Astrocyte of the spinal cord (primary cell): Measurements from ENCODE around the gene POLR3B.

Source experiments
- DNase-seq: peaks from one replicate; pipeline ENCODE4 v3.0.0; 2011; ENCODE audit warnings: low read depth, low spot score
- H3K4me3 ChIP-seq: 2 replicates; pipeline ENCODE4 v1.5.1; 2011; ENCODE audit warnings: low read depth, mild to moderate bottlenecking, low read length, moderate library complexity
- in situ Hi-C: cut with HindIII; loops from 2 replicates; pipeline ENCODE4 v1.10.0; 2017; ENCODE audit warnings: low sequenced_read_pairs
- TF ChIP-seq, protein P1 (sequence below): IDR thresholded peaks from 2 replicates; pipeline ENCODE4 v1.5.1; 2012; ENCODE audit warnings: low read depth, mild to moderate bottlenecking, low read length, inconsistent platforms

POLR3B gene

DNA sequence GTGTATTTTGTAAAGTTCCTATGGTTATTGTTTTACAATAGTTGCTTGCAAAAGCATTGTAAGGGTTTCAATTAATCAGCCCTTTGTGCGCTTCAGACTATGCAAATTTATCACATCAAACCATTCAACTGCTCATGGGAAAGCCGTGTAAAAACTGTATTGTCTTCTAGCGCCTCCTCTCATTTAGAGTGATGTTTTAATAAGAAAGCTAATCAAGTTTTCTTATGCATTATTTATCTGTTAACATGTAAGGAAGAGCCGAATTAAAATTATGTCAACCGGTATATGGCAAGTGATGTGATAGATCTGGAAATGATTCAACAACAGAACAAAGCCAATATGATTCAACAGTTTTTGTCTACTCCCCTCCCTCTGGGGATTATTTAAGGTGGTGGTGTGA, 132.7 kb downstream of the POLR3B start:
- TF ChIP-seq, protein P1, sequence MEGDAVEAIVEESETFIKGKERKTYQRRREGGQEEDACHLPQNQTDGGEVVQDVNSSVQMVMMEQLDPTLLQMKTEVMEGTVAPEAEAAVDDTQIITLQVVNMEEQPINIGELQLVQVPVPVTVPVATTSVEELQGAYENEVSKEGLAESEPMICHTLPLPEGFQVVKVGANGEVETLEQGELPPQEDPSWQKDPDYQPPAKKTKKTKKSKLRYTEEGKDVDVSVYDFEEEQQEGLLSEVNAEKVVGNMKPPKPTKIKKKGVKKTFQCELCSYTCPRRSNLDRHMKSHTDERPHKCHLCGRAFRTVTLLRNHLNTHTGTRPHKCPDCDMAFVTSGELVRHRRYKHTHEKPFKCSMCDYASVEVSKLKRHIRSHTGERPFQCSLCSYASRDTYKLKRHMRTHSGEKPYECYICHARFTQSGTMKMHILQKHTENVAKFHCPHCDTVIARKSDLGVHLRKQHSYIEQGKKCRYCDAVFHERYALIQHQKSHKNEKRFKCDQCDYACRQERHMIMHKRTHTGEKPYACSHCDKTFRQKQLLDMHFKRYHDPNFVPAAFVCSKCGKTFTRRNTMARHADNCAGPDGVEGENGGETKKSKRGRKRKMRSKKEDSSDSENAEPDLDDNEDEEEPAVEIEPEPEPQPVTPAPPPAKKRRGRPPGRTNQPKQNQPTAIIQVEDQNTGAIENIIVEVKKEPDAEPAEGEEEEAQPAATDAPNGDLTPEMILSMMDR = no peak
- in situ Hi-C loops = no loop called here

DNA sequence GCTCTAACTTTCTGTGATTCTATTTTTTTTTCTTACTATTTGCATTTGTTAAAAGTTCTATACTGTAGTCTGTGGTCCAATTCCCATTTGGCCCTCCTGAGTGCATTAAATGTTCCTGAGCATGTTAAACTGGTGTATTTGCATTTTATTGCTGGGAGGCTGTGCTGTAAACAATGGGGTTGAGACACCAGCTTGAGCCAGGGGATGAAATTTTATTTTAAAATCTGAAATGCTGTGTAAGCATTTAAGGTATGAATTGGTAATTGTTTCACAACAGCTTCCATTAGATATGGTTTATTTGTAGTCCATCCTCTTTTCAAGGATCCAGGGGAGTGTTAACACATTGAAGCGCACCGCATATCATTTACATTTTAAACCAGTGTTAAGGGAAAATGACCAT, 135.3 kb downstream of the POLR3B start:
- in situ Hi-C loops = no loop called here
- no peak for DNase-seq
- TF ChIP-seq, protein P1 = no peak
- H3K4me3 ChIP-seq = no peak overlapping the region

More for the DNA sequence above, 132.7 kb downstream of the POLR3B start:
- no peak overlapping the region for H3K4me3 ChIP-seq
- no peak for DNase-seq

DNA sequence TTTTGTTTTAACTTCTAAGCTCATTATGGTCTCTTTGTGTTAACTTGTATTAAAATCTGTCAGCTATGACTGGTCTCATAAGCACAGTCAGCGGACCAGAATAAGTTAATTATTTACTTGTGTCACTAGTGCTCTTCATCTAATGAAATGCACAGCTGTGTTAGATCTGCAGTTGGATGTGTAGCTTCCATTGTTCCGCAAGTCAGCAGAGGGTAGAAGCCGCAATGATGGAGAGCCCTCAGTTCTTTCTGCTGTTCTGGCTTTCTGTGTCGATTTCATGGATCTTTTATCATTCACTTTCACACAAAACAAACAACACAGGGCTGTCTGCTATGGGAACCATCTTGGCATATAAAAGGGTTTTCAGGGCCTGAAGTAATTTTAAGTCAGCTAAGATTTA, 136.0 kb downstream of the POLR3B start:
- TF ChIP-seq, protein P1 = no peak
- DNase-seq = no peak

DNA sequence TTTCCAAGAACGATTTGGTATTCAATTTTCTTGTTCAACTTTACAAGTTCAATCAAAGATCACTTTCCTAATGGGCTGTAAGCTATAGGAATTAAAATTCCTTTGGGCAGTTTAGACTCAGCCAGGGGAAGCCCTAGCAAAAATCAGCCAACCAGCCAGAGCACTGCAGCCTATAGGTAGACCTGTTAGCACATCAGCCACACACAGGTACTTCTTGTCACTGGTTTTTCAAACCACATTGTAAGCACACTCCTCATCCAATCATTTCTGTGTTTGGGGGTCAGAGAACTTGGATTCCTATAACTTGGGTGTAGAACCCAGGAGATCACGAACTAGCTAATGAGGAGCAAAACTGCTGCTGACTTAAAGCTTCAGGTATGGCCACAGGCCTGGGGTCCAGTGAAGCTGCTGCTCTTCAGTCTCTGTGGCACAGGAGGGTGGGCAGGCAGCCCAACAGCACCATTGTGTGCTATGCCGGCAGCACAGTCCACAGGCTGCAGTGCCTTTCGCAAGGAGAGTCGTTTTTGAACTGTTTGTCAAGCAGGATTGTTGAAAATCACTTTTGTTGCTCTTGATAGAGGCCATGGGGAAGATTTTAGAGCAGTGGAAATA, 137.9 kb downstream of the POLR3B start:
- TF ChIP-seq, protein P1 = no peak
- in situ Hi-C loops = no loop called here
- DNase-seq = no peak
- H3K4me3 ChIP-seq = no peak overlapping the region

More for the DNA sequence above, 136.0 kb downstream of the POLR3B start:
- in situ Hi-C loops = no loop called here
- no peak overlapping the region for H3K4me3 ChIP-seq

DNA sequence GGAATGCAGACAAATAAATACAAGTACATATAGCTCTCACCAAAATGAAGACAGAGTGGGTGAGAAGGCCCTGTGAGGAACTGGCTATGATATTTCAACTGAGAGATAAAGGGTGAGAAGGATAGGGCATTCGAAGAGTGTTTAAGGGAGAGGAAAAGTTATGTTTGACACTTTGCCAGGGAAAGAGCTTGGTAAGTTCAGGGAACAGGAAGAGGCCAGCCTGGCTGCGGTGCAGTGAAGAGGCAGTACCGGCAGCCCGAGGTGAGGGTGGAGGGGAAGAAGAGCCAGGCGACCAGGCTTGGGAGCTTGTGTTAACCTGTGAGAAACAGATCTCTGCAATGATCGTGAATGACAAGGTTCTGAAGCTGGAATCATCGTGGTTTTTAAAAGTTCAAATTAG, 140.5 kb downstream of the POLR3B start:
- no peak overlapping the region for H3K4me3 ChIP-seq
- peak; percentile 30 for DNase-seq
- TF ChIP-seq, protein P1 = no peak
- in situ Hi-C loops = no loop called here

DNA sequence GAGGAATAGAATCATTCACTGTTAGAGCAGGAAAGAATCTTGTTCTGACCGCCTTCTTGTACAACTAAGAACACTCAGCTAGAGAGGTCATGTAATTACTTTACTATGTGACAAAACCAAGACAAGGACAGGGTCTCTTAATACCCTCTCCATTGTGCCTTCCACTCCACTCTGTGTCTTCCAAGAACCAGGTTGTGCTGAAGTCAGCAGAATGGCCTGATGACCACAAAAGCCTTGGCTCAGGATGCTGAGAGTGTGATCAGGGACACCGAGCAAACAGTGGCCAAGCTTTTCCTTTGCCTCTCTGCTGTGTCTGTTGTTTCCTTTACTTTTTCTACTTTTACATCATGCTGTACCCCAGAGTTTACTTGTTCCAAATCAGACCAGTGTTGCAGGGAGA, 142.1 kb downstream of the POLR3B start:
- no peak overlapping the region for H3K4me3 ChIP-seq
- no peak for DNase-seq
- in situ Hi-C loops = no loop called here
- TF ChIP-seq, protein P1 = no peak
